ENCODE results near the gene CENPB.
"Not testable (repeated sequence)": the region's sequence is repeated elsewhere in the genome, so short reads cannot be mapped to it uniquely, and the experiment has no call there.

Gene CENPB

GRCh38 chr20:3811467-3812258 is 25.1 kb upstream of the CENPB start:
- DNase-seq (ENCODE audit: low spot score), result peak; percentile 94

DNA sequence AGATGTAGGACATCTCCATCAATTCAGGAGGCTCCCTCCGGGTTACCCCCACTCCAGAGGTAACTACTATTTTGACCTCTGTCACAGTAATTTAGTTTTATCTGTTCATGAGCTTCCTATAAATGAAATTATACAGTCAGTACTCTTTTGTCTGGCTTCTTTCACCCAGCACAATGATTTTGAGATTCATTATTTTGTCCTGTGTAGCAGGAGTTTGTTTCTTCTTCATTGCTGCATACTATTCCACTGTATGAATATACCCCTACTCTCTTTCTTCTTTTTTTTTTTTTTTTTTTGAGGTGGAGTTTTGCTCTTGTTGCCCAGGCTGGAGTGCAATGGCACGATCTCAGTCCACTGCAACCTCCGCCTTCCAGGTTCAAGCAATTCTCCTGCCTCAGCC is 22.0 kb upstream of the CENPB start:
- no peak for DNase-seq (ENCODE audit: low spot score)

GRCh38 chr20:3804781-3805180 is 18.2 kb upstream of the CENPB start:
- no peak for DNase-seq (ENCODE audit: low spot score)

- DNase-seq (ENCODE audit: low spot score), result no peak
Measured at GRCh38 chr20:3804254-3804751, 17.8 kb upstream of the CENPB start.

GRCh38 chr20:3803854-3804253 is 17.3 kb upstream of the CENPB start:
- no peak for DNase-seq (ENCODE audit: low spot score)

- no peak for DNase-seq (ENCODE audit: low spot score)
Measured at GRCh38 chr20:3803289-3803688, 16.7 kb upstream of the CENPB start.

- DNase-seq (ENCODE audit: low spot score), result no peak
Measured at GRCh38 chr20:3802524-3803239, 16.1 kb upstream of the CENPB start.

GRCh38 chr20:3801846-3802245 is 15.3 kb upstream of the CENPB start:
- DNase-seq (ENCODE audit: low spot score), result no peak

- DNase-seq (ENCODE audit: low spot score), result no peak
Measured at GRCh38 chr20:3801299-3801698, 14.8 kb upstream of the CENPB start.

DNA sequence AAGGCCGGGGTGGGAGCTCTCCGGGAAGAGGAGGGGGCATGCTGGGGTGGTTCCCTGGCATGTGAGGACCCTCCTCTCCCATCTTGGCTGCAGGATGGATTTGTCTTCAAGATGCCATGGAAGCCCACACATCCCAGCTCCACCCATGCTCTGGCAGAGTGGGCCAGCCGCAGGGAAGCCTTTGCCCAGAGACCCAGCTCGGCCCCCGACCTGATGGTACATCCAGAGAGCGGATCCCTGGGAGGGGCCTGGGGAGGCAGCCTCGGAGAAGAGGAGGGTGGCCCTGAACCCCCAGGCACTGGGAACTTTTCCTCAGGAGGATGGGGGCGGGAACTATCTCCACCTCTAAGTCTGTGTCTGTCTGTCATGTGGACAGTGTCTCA is 14.3 kb upstream of the CENPB start:
- DNase-seq (ENCODE audit: low spot score), result no peak

DNA sequence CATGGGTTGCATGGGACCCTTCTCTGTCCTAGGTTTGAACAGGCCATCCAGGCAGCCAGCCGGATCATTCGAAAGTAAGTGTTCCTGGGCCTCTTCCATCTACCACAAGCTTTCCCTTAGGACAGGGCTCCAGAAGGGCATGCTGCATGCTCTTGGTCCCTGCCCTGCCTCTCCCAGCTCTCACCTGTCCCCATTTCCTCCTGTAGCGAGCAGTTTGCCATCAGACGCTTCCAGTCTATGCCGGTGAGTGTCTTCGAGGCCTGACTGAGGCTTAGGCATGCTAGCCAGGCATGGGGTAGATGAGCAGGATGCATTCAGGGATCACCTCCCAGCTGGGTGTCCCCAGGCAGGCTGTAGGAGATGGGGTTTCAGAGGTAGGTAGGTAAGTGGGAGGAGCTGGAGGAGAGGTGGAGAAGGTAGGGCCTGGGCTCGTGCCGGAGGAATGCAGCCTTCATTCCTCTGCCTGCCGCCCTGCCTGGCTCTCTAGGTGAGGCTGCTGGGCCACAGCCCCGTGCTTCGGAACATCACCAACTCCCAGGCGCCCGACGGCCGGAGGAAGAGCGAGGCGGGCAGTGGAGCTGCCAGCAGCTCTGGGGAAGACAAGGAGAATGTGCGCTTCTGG is 13.8 kb upstream of the CENPB start:
- DNase-seq (ENCODE audit: low spot score), result no peak

DNA sequence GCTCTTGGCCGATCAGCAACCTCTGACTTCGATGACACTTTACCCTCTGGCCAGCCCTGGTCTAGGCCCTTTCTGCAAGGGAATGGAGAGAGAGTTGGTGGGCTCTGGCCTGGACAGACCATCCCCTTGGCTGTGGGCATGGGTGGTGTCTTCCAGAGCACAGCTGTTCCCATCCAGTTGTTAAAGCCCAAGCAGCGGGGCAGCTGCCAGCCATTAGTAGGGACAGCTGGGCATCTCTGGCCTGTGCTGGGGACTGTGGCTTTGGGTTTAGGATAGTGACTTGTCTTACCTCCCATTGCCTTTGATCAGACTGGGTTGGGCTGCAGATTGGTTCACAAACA is 12.3 kb upstream of the CENPB start:
- no peak for DNase-seq (ENCODE audit: low spot score)

DNA sequence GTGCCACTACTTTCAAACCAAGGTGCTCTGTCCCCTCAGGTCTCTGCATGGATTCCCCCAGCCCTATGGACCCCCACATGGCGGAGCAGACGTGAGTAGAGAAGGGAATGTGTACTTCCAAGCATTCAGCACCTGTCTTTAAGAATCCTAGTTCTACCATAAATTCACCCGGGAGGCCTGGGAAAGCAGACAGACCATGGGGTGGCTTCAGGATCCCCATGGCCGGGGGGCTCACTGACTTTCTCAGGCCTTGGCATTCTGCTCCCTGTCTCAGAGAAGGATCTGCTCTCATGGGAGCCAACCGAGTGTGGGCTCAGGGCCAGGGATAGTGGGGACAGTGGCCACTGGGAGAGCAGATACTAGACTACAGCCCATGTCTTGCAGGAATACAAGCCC is 11.8 kb upstream of the CENPB start:
- no peak for DNase-seq (ENCODE audit: low spot score)

GRCh38 chr20:3797592-3798372 is 11.2 kb upstream of the CENPB start:
- DNase-seq (ENCODE audit: low spot score), result peak; percentile 59

DNA sequence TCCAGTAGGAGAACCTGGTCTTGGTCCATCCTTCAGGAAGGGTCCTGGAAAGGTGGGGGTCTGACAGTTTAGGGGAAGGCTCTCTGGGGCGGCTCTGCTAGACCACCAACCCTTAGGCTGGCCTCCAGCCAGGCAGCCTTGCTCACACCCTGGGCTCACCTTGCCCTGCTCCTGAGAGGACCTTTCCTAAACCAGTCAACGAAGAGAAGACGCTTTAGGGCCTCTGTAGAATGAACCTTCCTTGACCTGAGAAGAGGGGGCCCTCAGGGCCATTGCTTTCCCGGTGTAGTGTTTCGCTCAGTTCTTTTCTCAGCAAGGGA is 10.6 kb upstream of the CENPB start:
- DNase-seq (ENCODE audit: low spot score), result no peak

- DNase-seq (ENCODE audit: low spot score), result no peak
Measured at GRCh38 chr20:3796477-3797225, 10.1 kb upstream of the CENPB start.

DNA sequence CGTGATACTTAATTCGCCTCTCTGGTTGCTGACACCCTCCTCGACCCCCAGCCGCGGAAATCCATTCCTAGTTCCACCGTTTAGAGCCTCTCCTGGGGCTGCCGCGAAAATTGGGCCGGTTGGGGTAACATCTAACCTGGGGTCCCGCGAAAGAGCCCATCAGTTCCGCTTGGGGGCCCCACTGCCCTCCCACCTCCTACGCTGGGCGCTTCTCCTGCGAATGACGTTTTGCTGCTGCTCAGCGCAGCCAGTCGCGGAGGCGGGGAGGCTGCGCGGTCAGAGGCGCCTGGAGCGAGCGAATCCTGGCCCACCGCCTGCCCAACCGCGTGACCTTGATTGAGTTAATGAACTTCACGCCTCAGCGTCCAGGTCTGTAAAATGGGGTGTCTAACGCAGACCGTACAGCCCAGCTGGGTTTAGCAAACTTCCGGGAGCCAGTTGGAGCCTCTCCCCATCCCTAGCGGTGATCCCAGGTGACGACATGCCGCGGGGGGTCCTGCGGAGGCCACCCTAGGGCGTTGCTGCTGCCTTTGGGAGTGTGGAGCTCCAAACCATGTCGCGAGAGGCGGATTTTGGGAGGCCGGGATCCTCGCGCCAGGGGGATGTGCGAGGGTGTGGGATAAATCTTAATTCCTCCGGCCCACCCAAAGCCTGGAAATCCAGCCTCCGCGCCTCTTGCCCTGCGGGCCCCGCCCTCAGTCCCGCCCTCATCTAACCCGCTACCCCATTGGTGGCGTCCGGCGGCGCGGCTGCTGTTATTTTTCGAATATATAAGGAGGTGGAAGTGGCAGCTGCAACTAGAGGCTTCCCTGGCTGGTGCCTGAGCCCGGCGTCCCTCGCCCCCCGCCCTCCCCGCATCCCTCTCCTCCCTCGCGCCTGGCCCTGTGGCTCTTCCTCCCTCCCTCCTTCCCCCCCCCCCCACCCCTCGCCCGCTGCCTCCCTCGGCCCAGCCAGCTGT is 9.2 kb upstream of the CENPB start, which contains the start of gene CDC25B:
TSS of gene CDC25B (plus strand) at position 800 of the 958 bp plus-strand sequence. CDS start 222 bp downstream, outside the sequence.
- DNase-seq (ENCODE audit: low spot score), result peak; percentile 93

- no peak for DNase-seq (ENCODE audit: low spot score)
Measured at GRCh38 chr20:3794701-3795420, 8.3 kb upstream of the CENPB start.

DNA sequence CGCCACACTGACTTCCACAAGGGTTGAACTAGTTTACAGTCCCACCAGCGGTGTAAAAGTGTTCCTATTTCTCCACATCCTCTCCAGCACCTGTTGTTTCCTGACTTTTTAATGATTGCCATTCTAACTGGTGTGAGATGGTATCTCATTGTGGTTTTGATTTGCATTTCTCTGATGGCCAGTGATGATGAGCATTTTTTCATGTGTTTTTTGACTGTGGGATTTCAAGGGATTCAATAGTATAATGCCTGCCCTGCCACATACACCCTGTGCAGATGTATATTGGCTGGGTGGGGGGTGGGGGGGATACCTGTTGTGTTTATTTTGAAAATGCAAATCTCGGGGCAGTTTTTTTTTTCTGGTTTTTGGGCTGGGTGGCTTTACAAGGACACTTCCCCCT is 7.6 kb upstream of the CENPB start:
- DNase-seq (ENCODE audit: low spot score), result not testable (repeated sequence)

DNA sequence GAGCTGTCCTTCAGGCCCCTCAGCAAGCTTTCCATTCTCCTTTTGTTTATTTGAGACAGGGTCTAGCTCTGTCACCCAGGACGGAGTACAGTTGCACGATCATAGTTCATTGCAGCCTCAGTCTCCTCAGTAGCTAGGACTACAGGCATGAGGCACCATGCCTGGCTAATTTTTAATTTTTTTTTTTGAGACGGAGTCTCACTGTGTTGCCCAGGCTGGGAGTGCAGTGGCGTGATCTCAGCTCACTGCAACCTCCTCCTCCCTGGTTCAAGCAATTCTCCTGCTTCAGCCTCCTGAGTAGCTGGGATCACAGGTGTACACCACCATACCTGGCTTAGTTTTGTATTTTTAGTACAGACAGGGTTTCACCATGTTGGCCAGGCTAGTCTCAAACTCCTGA is 2.7 kb upstream of the CENPB start:
- not testable (repeated sequence) for DNase-seq (ENCODE audit: low spot score)

Measured in activated CD4-positive, alpha-beta T cell treated with anti-CD3 and anti-CD28 coated beads, Interleukin-2, Interleukin-4, amounts not matched to agents 100 ng/mL and 50 ng/mL, durations not matched to agents 16 hours and 8 hours (primary cell).